ENCODE data around the gene HDLBP.

DNA sequence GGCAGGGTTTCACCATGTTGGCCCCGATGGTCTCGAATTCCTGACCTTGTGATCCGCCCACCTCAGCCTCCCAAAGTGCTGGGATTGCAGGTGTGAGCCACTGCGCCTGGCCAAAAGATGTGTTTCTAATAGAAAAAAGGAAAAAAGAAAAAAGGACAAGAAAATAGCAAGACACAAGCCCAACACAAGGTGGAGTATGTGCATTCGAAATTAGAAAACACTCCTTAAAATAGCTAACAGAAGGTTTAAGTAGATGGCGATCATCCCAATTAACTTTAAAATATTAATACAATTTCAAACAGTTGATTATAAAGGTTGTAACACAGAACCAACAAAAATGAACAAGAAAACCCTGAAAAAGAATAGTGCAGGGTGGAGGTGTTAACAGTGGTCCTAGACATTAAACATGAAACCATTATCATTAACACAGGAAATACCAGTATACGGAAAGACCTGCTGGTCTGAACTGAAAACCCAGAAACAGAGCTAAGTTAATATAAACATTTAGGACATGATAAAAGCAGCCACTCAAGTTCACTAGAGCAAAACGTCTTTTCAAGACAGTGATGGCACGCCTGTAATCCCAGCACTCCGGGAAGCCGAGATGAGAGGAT, 57.9 kb downstream of the HDLBP start:
- TF ChIP-seq, protein P1, sequence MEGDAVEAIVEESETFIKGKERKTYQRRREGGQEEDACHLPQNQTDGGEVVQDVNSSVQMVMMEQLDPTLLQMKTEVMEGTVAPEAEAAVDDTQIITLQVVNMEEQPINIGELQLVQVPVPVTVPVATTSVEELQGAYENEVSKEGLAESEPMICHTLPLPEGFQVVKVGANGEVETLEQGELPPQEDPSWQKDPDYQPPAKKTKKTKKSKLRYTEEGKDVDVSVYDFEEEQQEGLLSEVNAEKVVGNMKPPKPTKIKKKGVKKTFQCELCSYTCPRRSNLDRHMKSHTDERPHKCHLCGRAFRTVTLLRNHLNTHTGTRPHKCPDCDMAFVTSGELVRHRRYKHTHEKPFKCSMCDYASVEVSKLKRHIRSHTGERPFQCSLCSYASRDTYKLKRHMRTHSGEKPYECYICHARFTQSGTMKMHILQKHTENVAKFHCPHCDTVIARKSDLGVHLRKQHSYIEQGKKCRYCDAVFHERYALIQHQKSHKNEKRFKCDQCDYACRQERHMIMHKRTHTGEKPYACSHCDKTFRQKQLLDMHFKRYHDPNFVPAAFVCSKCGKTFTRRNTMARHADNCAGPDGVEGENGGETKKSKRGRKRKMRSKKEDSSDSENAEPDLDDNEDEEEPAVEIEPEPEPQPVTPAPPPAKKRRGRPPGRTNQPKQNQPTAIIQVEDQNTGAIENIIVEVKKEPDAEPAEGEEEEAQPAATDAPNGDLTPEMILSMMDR (IDR thresholded peaks at IDR 0.05), result peak in 1 of 5 experiments; percentile 11
- TF ChIP-seq POLR2A (IDR thresholded peaks at IDR 0.05) (no peak), EP300 (IDR thresholded peaks at IDR 0.05) (no peak)

Measured in tibial nerve (tissue), 4 donors.